GM19397 (cell line): Measurements from ENCODE around the gene ZBTB16.

Source experiments
- ATAC-seq: cut with Tn5 transposase; IDR thresholded peaks from one replicate; pipeline ENCODE4 v1.9.1; 2021; ENCODE audit warnings: mild to moderate bottlenecking, moderate library complexity; ENCODE audit not compliant: unreplicated experiment

The ZBTB16 gene

GRCh38 chr11:114232400-114233059 is 173.0 kb downstream of the ZBTB16 start:
- ATAC-seq, result no peak

GRCh38 chr11:114233755-114234154 is 174.2 kb downstream of the ZBTB16 start:
- no peak for ATAC-seq

GRCh38 chr11:114236829-114237228 is 177.3 kb downstream of the ZBTB16 start:
- no peak for ATAC-seq

GRCh38 chr11:114237321-114238280 is 178.1 kb downstream of the ZBTB16 start:
- ATAC-seq, result no peak

- no peak for ATAC-seq
Observed at GRCh38 chr11:114239753-114240161, 180.2 kb downstream of the ZBTB16 start.

GRCh38 chr11:114242032-114242431 is 182.5 kb downstream of the ZBTB16 start:
- no peak for ATAC-seq

GRCh38 chr11:114243461-114244372 is 184.2 kb downstream of the ZBTB16 start:
- ATAC-seq, result no peak

GRCh38 chr11:114244726-114245394 is 185.3 kb downstream of the ZBTB16 start:
- ATAC-seq, result no peak

GRCh38 chr11:114246321-114247069 is 187.0 kb downstream of the ZBTB16 start:
- ATAC-seq, result no peak

- ATAC-seq, result no peak
Observed at GRCh38 chr11:114247070-114247789, 187.7 kb downstream of the ZBTB16 start.

- no peak for ATAC-seq
Observed at GRCh38 chr11:114250180-114250579, 190.7 kb downstream of the ZBTB16 start.

- no peak for ATAC-seq
Observed at GRCh38 chr11:114250993-114251814, 191.7 kb downstream of the ZBTB16 start.

- no peak for ATAC-seq
Observed at GRCh38 chr11:114251815-114252337, 192.4 kb downstream of the ZBTB16 start.

GRCh38 chr11:114252767-114253166 is 193.3 kb downstream of the ZBTB16 start:
- ATAC-seq, result no peak

GRCh38 chr11:114253771-114254170 is 194.3 kb downstream of the ZBTB16 start:
- ATAC-seq, result no peak

- ATAC-seq, result no peak
Observed at GRCh38 chr11:114254571-114255146, 195.1 kb downstream of the ZBTB16 start.

- ATAC-seq, result no peak
Observed at GRCh38 chr11:114255289-114255688, 195.8 kb downstream of the ZBTB16 start.
